NCI-H1105 (cell line): ENCODE results near the gene USH1C.

Experiments
- DNase-seq: peaks from one replicate; lab custom pipeline; 2025; lab: John Stamatoyannopoulos, UW

Gene USH1C

GRCh38 chr11:17570034-17570433 is 25.8 kb upstream of the USH1C start:
- DNase-seq, result no peak

- DNase-seq, result no peak
Measured at GRCh38 chr11:17568944-17569343, 24.7 kb upstream of the USH1C start.

- no peak for DNase-seq
Measured at GRCh38 chr11:17564687-17565042, 20.4 kb upstream of the USH1C start.

GRCh38 chr11:17563961-17564686 is 19.9 kb upstream of the USH1C start:
- DNase-seq, result no peak

GRCh38 chr11:17563231-17563646 is 19.0 kb upstream of the USH1C start:
- DNase-seq, result no peak

GRCh38 chr11:17561526-17561925 is 17.3 kb upstream of the USH1C start:
- DNase-seq, result no peak

- no peak for DNase-seq
Measured at GRCh38 chr11:17561111-17561415, 16.8 kb upstream of the USH1C start.

- no peak for DNase-seq
Measured at GRCh38 chr11:17560281-17561110, 16.3 kb upstream of the USH1C start.

- DNase-seq, result no peak
Measured at GRCh38 chr11:17559341-17560087, 15.3 kb upstream of the USH1C start.

- DNase-seq, result no peak
Measured at GRCh38 chr11:17558916-17559315, 14.7 kb upstream of the USH1C start.

GRCh38 chr11:17558025-17558780 is 14.0 kb upstream of the USH1C start:
- DNase-seq, result no peak

- DNase-seq, result no peak
Measured at GRCh38 chr11:17556999-17557398, 12.8 kb upstream of the USH1C start.

GRCh38 chr11:17554487-17554886 is 10.3 kb upstream of the USH1C start:
- no peak for DNase-seq

- no peak for DNase-seq
Measured at GRCh38 chr11:17553249-17553546, 9.0 kb upstream of the USH1C start.

- DNase-seq, result no peak
Measured at GRCh38 chr11:17552392-17553248, 8.4 kb upstream of the USH1C start.

GRCh38 chr11:17552041-17552355 is 7.8 kb upstream of the USH1C start:
- no peak for DNase-seq

- DNase-seq, result no peak
Measured at GRCh38 chr11:17551347-17552040, 7.3 kb upstream of the USH1C start.

GRCh38 chr11:17550450-17551346 is 6.5 kb upstream of the USH1C start:
- DNase-seq, result no peak

- no peak for DNase-seq
Measured at GRCh38 chr11:17548444-17548843, 4.2 kb upstream of the USH1C start.

GRCh38 chr11:17547932-17548331 is 3.7 kb upstream of the USH1C start:
- DNase-seq, result no peak
